ENCODE data around the gene ZNF74. TPM values are rescaled to one million over a fixed set of nuclear protein-coding genes. Genes with fewer than 3 reads are reported as not detected.

Gene ZNF74
- total and polyA plus RNA-seq, 10 of the 15 experiments (the other 5 are each of a cell fraction or from before 2014, with no cell fraction given): 0.37 to 9.3 (median 5.1) TPM

DNA sequence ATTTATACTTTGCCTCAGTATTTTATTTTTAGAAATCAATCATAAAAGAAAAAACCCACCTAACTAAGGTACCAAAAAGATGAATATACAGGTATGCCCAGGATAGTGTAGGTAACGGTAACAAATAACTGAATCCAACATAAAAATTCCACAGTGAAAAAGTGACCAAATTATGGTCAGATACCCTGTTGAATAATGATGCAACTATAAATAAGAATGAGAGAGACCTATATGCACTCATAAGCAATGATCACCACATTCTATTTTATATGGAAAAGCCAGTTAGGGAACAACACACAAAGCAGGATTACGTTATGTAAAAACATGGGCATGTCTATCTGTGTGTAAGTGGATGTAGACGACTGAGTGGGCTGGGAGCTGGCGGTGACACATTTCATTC lies 7.0 kb upstream of the ZNF74 start:
- Histone ChIP-seq H2AFZ (ENCODE audit: control insufficient read depth, low read depth, low read length) (no peak overlapping the region), H3K9me3 (replicated peaks; ENCODE audit: control insufficient read depth, insufficient read depth, low read length) (no peaks in the 10 kb centered on the region; the same call in 2 of the 3 replicates), H3K4me3 (no peak overlapping the region), H3K4me1 (ENCODE audit: control insufficient read depth, insufficient read depth, low read length) (no peaks in the 10 kb centered on the region), H4K20me1 (ENCODE audit: control insufficient read depth, insufficient read depth) (no peaks in the 10 kb centered on the region), H3K9ac (ENCODE audit: control insufficient read depth, insufficient read depth, low read length) (no peak overlapping the region), H3K4me2 (ENCODE audit: control insufficient read depth, insufficient read depth) (no peak overlapping the region), H3K27ac (ENCODE audit: control insufficient read depth, insufficient read depth) (no peak overlapping the region), H3K79me2 (ENCODE audit: control insufficient read depth, insufficient read depth, low read length) (no peaks in the 10 kb centered on the region), H3K36me3 (ENCODE audit: control insufficient read depth in 2 of 2, insufficient read depth in 2 of 2, low read length in 1 of 2) (no peaks in the 10 kb centered on the region), H3K27me3 (replicated peaks in 1 of 2; ENCODE audit: control insufficient read depth in 2 of 2, insufficient read depth in 2 of 2, low read length in 1 of 2) (peaks cover 0 to 3% of the 10 kb centered on the region in 2 experiments; a peak in 1 of 4 replicates)
- TF ChIP-seq HDGF (IDR thresholded peaks at IDR 0.05) (no peak), RELA (IDR thresholded peaks at IDR 0.05; ENCODE audit: borderline replicate concordance, partially characterized antibody) (no peak), SIN3A (IDR thresholded peaks at IDR 0.05; ENCODE audit: low read depth, low read length) (no peak), ESRRA (IDR thresholded peaks at IDR 0.05; ENCODE audit: low read length) (no peak), CREB1 (IDR thresholded peaks at IDR 0.05; ENCODE audit: low read depth) (no peak)
- TF ChIP-seq, protein P1, sequence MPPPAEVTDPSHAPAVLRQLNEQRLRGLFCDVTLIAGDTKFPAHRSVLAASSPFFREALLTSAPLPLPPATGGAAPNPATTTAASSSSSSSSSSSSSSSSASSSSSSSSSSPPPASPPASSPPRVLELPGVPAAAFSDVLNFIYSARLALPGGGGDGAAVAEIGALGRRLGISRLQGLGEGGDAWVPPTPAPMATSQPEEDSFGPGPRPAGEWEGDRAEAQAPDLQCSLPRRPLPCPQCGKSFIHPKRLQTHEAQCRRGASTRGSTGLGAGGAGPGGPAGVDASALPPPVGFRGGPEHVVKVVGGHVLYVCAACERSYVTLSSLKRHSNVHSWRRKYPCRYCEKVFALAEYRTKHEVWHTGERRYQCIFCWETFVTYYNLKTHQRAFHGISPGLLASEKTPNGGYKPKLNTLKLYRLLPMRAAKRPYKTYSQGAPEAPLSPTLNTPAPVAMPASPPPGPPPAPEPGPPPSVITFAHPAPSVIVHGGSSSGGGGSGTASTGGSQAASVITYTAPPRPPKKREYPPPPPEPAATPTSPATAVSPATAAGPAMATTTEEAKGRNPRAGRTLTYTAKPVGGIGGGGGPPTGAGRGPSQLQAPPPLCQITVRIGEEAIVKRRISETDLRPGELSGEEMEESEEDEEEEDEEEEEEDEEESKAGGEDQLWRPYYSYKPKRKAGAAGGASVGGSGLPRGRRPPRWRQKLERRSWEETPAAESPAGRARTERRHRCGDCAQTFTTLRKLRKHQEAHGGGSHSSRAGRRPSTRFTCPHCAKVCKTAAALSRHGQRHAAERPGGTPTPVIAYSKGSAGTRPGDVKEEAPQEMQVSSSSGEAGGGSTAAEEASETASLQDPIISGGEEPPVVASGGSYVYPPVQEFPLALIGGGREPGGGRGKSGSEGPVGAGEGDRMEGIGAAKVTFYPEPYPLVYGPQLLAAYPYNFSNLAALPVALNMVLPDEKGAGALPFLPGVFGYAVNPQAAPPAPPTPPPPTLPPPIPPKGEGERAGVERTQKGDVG (CRISPR knock-in tag; IDR thresholded peaks at IDR 0.05): no peak
- POLR2A ChIA-PET: interaction anchor here (0.6 kb wide), 1 partner anchor 11 kb away, joined by 5 read pairs; no protein-coding TSS in a partner anchor
- CTCF ChIA-PET: no interaction called here
- FAIRE-seq: no peak
- in situ Hi-C loops (cut with MboI): no loop called here
- 61% methylated on average over 4 of the region's 4 CpGs for WGBS (ENCODE audit: insufficient coverage, insufficient replicate concordance, low lambda C conversion rate, missing lambda C conversion rate)
- BruUV-seq (replicated peaks): no TSS peak
- no peak for DNase-seq (ENCODE audit: low read depth, low spot score)
- SMC1A ChIA-PET (ENCODE audit: uncharacterized antibody, unreplicated experiment): no interaction called here
- RAD21 ChIA-PET (ENCODE audit: unreplicated experiment): no interaction called here
- intact Hi-C loops (cut with micrococcal nuclease; ENCODE audit: unreplicated experiment): no loop called here
- ATAC-seq: no peak
